Limb (tissue), 2 donors: ENCODE results near the gene LIMD2.

Experiments used
- DNase-seq, 2 donors: peaks; one replicate each; pipeline ENCODE4 v3.0.0-alpha.2; 2016; ENCODE audit errors: extremely low spot score in 2 of 2

Gene LIMD2

GRCh38 chr17:63685041-63685440, 14.9 kb downstream of the LIMD2 start:
- DNase-seq = no peak

DNA sequence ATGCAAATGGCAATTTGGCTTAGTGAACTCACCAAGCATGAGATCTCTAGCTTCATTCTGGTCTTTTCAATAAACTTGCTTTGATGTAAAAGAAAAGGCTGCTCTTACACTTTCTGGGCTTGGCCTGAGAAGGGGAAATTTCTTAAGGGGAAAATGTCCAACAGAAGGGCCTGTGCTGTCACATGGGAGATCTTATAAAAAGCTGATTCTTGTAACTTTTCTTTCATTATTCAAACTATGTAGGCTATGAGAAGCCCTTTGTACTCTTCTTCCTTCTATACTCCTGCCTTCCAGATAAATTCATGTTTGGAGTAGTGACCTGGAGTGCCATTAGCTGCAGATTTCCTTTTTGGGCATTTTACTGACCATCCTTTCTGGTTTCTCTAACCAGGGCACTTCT, 16.9 kb downstream of the LIMD2 start:
- DNase-seq = no peak

DNA sequence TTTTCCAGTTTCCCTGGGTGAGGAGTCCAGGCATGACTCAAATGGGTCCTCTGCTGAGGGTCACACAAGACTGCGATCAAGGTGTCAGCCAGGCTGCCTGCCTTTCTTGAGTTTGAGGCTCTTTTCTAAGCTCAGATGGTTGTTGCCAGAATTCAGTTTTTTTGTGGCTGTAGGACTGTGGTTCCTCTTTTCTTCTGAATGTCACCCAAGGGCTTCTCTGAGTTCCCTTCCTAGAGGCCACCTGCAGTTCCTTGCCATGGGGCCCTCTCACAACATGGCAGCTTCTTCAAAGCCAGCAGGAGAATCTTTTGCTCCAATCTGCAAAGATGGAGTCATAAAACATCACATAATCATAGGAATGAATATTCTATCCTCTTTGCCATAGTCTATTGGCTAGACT, 17.5 kb downstream of the LIMD2 start:
- no peak for DNase-seq

DNA sequence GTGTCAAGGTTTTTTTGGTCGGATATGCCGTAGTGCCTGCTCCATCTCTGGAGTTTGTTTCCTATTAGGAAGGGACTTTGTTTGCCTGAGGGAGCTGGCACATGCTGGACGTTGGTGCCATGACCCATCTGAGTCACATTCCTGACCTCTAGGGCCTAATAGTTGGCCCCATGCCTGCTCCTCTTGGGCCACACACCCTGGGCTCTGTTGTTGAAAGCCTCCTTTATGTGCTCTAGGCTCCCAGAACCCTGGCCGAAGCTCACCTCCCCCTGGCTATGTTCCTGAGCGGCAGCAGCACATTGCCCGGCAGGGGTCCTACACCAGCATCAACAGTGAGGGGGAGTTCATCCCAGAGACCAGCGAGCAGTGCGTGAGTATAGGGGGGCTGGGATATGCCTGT, 18.4 kb downstream of the LIMD2 start:
- no peak for DNase-seq

GRCh38 chr17:63680700-63681099, 19.2 kb downstream of the LIMD2 start:
- DNase-seq = no peak

- DNase-seq = no peak
Measured at GRCh38 chr17:63679214-63679613, 20.7 kb downstream of the LIMD2 start.

DNA sequence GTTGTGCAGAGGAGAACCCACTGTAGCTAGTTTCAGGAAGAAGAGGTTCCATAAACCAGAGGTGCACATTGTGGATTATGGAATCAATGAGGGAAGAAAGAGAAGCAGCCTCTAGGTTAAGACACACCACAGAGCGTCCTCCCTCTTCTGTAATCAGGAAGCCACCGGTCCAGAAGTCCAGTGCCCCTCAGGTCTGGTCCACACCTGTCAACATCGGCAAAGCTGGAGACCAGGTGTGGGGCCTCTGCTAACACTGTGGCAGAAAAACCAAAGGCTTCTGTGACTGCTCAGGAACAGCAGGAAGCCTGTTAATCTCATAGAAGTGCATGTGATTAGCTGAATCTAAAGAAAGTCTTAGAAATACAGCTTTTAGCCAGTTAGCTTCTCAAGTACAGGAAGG, 23.3 kb downstream of the LIMD2 start:
- no peak for DNase-seq

- peak in 1 of 2 donors; percentile 43 for DNase-seq
Measured at GRCh38 chr17:63675607-63676546, 24.0 kb downstream of the LIMD2 start.

DNA sequence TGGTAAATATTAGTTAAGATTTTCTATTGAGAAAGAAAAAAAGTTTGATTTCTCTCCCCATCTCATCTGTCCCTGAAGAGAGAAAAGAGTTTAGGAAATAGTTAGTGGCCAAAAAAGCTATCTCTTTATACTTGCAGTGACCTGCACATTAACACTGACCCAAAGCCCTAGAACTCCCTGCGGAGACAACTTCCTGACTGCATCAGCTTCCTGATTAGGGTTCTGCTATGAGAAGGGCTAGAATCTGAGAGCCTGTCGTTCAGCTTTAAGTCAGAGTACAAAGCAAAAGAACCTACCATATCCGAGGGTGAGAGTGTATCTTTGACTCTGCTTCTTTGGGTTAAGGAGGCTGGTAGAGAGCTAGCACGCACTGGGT, 24.7 kb downstream of the LIMD2 start:
- DNase-seq = no peak

- no peak for DNase-seq
Measured at GRCh38 chr17:63672856-63673255, 27.1 kb downstream of the LIMD2 start.

DNA sequence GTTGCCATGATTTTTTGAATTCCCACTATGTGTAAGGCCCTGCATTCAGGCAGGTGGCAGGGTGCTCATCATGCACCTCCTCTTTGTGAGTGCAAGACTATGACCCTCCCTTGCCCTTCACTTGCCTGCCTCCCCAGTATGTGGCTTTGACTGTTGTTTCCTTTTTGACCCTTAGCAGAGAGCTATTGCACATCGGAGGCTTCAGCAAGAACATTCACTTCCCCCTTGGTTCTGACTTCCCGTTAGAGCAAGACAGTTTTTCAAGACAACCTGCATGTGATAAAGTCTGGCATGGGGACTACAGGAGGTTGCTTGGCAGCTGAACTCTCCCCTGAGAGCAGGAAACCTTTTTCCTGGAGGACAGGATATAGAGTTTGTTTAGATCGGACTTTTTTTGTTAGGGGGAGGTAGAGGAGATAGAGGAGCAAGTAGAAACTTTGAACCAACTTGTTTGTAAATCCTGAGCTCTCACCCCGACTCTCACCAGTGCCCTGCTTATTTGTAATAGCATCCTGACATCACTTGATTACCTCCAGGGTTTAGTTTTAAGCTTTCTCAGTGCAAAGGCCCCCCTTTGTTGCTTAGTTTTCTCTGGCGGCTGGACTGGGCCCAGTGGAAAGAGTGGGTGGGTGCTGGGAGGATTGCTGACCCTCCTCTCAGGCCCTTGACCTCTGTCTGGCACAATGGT, 34.3 kb downstream of the LIMD2 start:
- DNase-seq = no peak

DNA sequence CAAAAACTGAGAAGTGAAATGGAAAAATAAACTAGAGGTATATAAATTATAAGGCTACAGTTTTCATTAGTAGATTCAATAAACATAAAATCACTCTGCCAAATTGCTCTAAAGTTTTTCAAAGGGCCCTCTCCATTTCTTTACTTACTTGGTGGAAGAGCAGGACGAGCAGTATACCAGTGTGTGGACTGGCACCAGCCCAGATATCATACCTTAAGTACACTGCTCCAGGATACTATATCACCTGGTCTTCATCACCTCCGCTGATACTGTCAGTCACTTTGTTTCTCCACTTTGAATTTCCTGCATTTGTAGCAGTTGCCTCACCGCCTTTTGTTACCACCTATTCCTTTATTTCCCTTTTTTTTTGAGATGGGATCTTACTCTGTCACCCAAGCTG, 40.1 kb downstream of the LIMD2 start:
- DNase-seq = no peak

GRCh38 chr17:63658366-63658765, 41.6 kb downstream of the LIMD2 start:
- no peak for DNase-seq

- DNase-seq = no peak
Measured at GRCh38 chr17:63657786-63658185, 42.1 kb downstream of the LIMD2 start.

DNA sequence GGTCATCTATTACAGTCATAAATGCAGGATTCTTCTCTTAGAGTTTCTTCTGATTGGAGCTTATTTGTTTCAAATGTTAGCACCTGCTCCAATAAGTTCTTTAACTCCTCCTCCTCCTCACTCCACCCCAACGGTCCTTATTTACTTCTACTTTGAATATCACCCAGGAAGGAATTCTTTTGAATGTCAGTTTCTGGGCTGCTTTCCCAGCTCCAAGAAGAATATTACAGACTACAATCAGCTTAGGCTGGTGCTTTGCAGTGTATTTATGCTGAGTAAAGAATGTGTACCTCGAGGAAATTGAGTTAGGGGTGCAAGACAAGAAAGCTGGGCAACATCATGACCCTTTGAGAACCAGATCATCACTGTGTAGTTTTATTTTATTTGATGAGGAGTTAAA, 46.9 kb downstream of the LIMD2 start:
- DNase-seq = no peak

GRCh38 chr17:63652106-63652505, 47.8 kb downstream of the LIMD2 start:
- no peak for DNase-seq

DNA sequence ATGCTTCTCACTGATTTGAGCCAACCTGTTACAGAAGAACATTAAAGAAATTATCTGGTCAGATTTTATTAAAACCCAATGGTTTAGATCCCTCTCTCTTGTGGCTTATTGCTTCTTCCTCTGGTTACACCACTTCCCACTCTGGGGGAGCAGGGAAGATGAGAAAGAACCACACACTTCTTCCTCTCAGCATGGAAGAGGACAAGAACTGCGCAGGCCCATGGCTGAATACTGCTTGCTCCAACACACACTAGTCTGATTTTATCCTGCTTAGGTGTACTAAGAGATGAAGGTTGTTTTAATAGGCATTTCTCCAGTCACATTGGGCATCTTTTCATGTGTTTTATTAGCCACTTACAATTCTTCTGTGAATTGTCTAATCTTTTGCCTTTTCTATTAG, 50.1 kb downstream of the LIMD2 start:
- DNase-seq = no peak

GRCh38 chr17:63647936-63648335, 52.0 kb downstream of the LIMD2 start:
- DNase-seq = no peak

GRCh38 chr17:63647065-63647725, 52.7 kb downstream of the LIMD2 start:
- no peak for DNase-seq

GRCh38 chr17:63646488-63646806, 53.5 kb downstream of the LIMD2 start:
- DNase-seq = no peak
